ENCODE results near the gene CRISP2. TPM values are rescaled to one million over a fixed set of nuclear protein-coding genes. Genes with fewer than 3 reads are reported as not detected.
"Not testable (repeated sequence)": the region's sequence is repeated elsewhere in the genome, so short reads cannot be mapped to it uniquely, and the experiment has no call there.

Gene CRISP2
- not detected for total RNA-seq

- no peaks in the 10 kb centered on the region for H3K27me3 Mint-ChIP-seq
- no peaks in the 10 kb centered on the region for H3K36me3 Mint-ChIP-seq (ENCODE audit: low read depth)
- no peak within 1 kb of the TSS for H3K27ac Mint-ChIP-seq
- H3K4me1 Mint-ChIP-seq = no peaks in the 10 kb centered on the region
- no peaks in the 10 kb centered on the region for H3K9me3 Mint-ChIP-seq
- POLR2A ChIA-PET = no interaction called here
- CTCF ChIA-PET = no interaction called here
- H3K4me3 Mint-ChIP-seq = no peak within 1 kb of the TSS
- no peak for DNase-seq
Measured at GRCh38 chr6:49713346-49713745, at the start of gene CRISP2. CRISP2 (minus strand) TSS chr6:49713543; CDS start chr6:49709196, 4,347 bp downstream.

- CTCF ChIA-PET = no interaction called here
- H3K27ac Mint-ChIP-seq = no peak within 1 kb of the TSS
- H3K27me3 Mint-ChIP-seq = no peaks in the 10 kb centered on the region
- no peaks in the 10 kb centered on the region for H3K4me1 Mint-ChIP-seq
- H3K9me3 Mint-ChIP-seq = no peaks in the 10 kb centered on the region
- no peak for DNase-seq
- POLR2A ChIA-PET = no interaction called here
- H3K4me3 Mint-ChIP-seq = no peak within 1 kb of the TSS
- no peaks in the 10 kb centered on the region for H3K36me3 Mint-ChIP-seq (ENCODE audit: low read depth)
Measured at GRCh38 chr6:49744259-49744658, 30.9 kb upstream of the CRISP2 start, which contains the start of gene CRISP3. CRISP3 (minus strand) TSS chr6:49744388; CDS start chr6:49744367, 21 bp downstream.

GRCh38 chr6:49743429-49743828, 30.1 kb upstream of the CRISP2 start:
- Mint-ChIP-seq H3K4me3 (no peak overlapping the region), H3K27ac (no peak overlapping the region), H3K36me3 (ENCODE audit: low read depth) (no peaks in the 10 kb centered on the region), H3K27me3 (no peaks in the 10 kb centered on the region), H3K4me1 (no peaks in the 10 kb centered on the region), H3K9me3 (no peaks in the 10 kb centered on the region)
- CTCF ChIA-PET = no interaction called here
- POLR2A ChIA-PET = no interaction called here
- DNase-seq = no peak

- Mint-ChIP-seq H3K4me3 (no peak overlapping the region), H3K36me3 (ENCODE audit: low read depth) (no peaks in the 10 kb centered on the region), H3K27me3 (no peaks in the 10 kb centered on the region), H3K4me1 (no peaks in the 10 kb centered on the region), H3K9me3 (no peaks in the 10 kb centered on the region), H3K27ac (no peak overlapping the region)
- ChIA-PET POLR2A (no interaction called here), CTCF (no interaction called here)
- no peak for DNase-seq
Measured at GRCh38 chr6:49739423-49739822, 26.1 kb upstream of the CRISP2 start.

GRCh38 chr6:49736017-49736508, 22.7 kb upstream of the CRISP2 start:
- Mint-ChIP-seq H3K9me3 (no peaks in the 10 kb centered on the region), H3K27ac (no peak overlapping the region), H3K4me3 (no peak overlapping the region), H3K4me1 (no peaks in the 10 kb centered on the region), H3K27me3 (no peaks in the 10 kb centered on the region), H3K36me3 (ENCODE audit: low read depth) (no peaks in the 10 kb centered on the region)
- ChIA-PET POLR2A (no interaction called here), CTCF (no interaction called here)
- no peak for DNase-seq

- CTCF ChIA-PET = no interaction called here
Measured at GRCh38 chr6:49733680-49734079, 20.3 kb upstream of the CRISP2 start.

GRCh38 chr6:49732781-49733180, 19.4 kb upstream of the CRISP2 start:
- H3K27ac Mint-ChIP-seq = no peak overlapping the region
- DNase-seq = no peak
- H3K9me3 Mint-ChIP-seq = peaks cover 2% of the 10 kb centered on the region
- ChIA-PET POLR2A (no interaction called here), CTCF (no interaction called here)
- H3K4me1 Mint-ChIP-seq = no peaks in the 10 kb centered on the region
- H3K27me3 Mint-ChIP-seq = no peaks in the 10 kb centered on the region
- no peaks in the 10 kb centered on the region for H3K36me3 Mint-ChIP-seq (ENCODE audit: low read depth)
- no peak overlapping the region for H3K4me3 Mint-ChIP-seq

More at GRCh38 chr6:49733680-49734079, 20.3 kb upstream of the CRISP2 start:
- Mint-ChIP-seq H3K27ac (no peak overlapping the region), H3K36me3 (ENCODE audit: low read depth) (no peaks in the 10 kb centered on the region), H3K27me3 (no peaks in the 10 kb centered on the region), H3K4me1 (no peaks in the 10 kb centered on the region), H3K4me3 (no peak overlapping the region), H3K9me3 (peaks cover under 1% of the 10 kb centered on the region)
- POLR2A ChIA-PET = no interaction called here
- no peak for DNase-seq

GRCh38 chr6:49730251-49730650, 16.9 kb upstream of the CRISP2 start:
- Mint-ChIP-seq H3K4me3 (no peak overlapping the region), H3K27me3 (no peaks in the 10 kb centered on the region), H3K4me1 (no peaks in the 10 kb centered on the region), H3K36me3 (ENCODE audit: low read depth) (no peaks in the 10 kb centered on the region), H3K27ac (no peak overlapping the region), H3K9me3 (peaks cover 2% of the 10 kb centered on the region)
- ChIA-PET CTCF (no interaction called here), POLR2A (no interaction called here)
- DNase-seq = no peak

- POLR2A ChIA-PET, CTCF ChIA-PET: not testable (repeated sequence)
Measured at GRCh38 chr6:49723917-49724316, 10.6 kb upstream of the CRISP2 start.

GRCh38 chr6:49721297-49721696, 8.0 kb upstream of the CRISP2 start:
- POLR2A ChIA-PET = no interaction called here
- peaks cover 8% of the 10 kb centered on the region for H3K9me3 Mint-ChIP-seq
- CTCF ChIA-PET = no interaction called here

More at GRCh38 chr6:49723917-49724316, 10.6 kb upstream of the CRISP2 start:
- H3K27me3 Mint-ChIP-seq; H3K27ac Mint-ChIP-seq; H3K4me3 Mint-ChIP-seq; H3K4me1 Mint-ChIP-seq; DNase-seq; H3K9me3 Mint-ChIP-seq; H3K36me3 Mint-ChIP-seq (ENCODE audit: low read depth): not testable (repeated sequence)

GRCh38 chr6:49720372-49720771, 7.0 kb upstream of the CRISP2 start:
- Mint-ChIP-seq H3K27me3 (no peaks in the 10 kb centered on the region), H3K4me1 (no peaks in the 10 kb centered on the region), H3K9me3 (peaks cover 8% of the 10 kb centered on the region), H3K27ac (no peak overlapping the region), H3K4me3 (no peak overlapping the region), H3K36me3 (ENCODE audit: low read depth) (no peaks in the 10 kb centered on the region)
- ChIA-PET CTCF (no interaction called here), POLR2A (no interaction called here)
- no peak for DNase-seq

More at GRCh38 chr6:49721297-49721696, 8.0 kb upstream of the CRISP2 start:
- DNase-seq = no peak
- H3K27ac Mint-ChIP-seq = no peak overlapping the region
- H3K4me3 Mint-ChIP-seq = no peak overlapping the region
- H3K4me1 Mint-ChIP-seq = no peaks in the 10 kb centered on the region
- no peaks in the 10 kb centered on the region for H3K36me3 Mint-ChIP-seq (ENCODE audit: low read depth)
- no peaks in the 10 kb centered on the region for H3K27me3 Mint-ChIP-seq

- POLR2A ChIA-PET = no interaction called here
- peaks cover under 1% of the 10 kb centered on the region for H3K9me3 Mint-ChIP-seq
Measured at GRCh38 chr6:49698478-49698877, 14.9 kb downstream of the CRISP2 start.

GRCh38 chr6:49693512-49693911, 19.8 kb downstream of the CRISP2 start:
- DNase-seq = no peak
- CTCF ChIA-PET = no interaction called here
- H3K4me1 Mint-ChIP-seq = no peaks in the 10 kb centered on the region
- H3K27me3 Mint-ChIP-seq = no peaks in the 10 kb centered on the region
- no peak overlapping the region for H3K27ac Mint-ChIP-seq
- POLR2A ChIA-PET = no interaction called here
- H3K9me3 Mint-ChIP-seq = peaks cover 3% of the 10 kb centered on the region
- no peaks in the 10 kb centered on the region for H3K36me3 Mint-ChIP-seq (ENCODE audit: low read depth)
- H3K4me3 Mint-ChIP-seq = no peak overlapping the region

More at GRCh38 chr6:49698478-49698877, 14.9 kb downstream of the CRISP2 start:
- H3K36me3 Mint-ChIP-seq (ENCODE audit: low read depth) = no peaks in the 10 kb centered on the region
- no peak overlapping the region for H3K27ac Mint-ChIP-seq
- no peak for DNase-seq
- H3K4me1 Mint-ChIP-seq = no peaks in the 10 kb centered on the region
- H3K4me3 Mint-ChIP-seq = no peak overlapping the region
- CTCF ChIA-PET = no interaction called here
- H3K27me3 Mint-ChIP-seq = no peaks in the 10 kb centered on the region

- ChIA-PET CTCF (no interaction called here), POLR2A (no interaction called here)
- no peaks in the 10 kb centered on the region for H3K36me3 Mint-ChIP-seq (ENCODE audit: low read depth)
- H3K4me1 Mint-ChIP-seq = no peaks in the 10 kb centered on the region
- no peaks in the 10 kb centered on the region for H3K27me3 Mint-ChIP-seq
- H3K27ac Mint-ChIP-seq = no peak overlapping the region
- H3K4me3 Mint-ChIP-seq = no peak overlapping the region
- no peak for DNase-seq
- peaks cover 3% of the 10 kb centered on the region for H3K9me3 Mint-ChIP-seq
Measured at GRCh38 chr6:49692534-49692933, 20.8 kb downstream of the CRISP2 start.

Data from activated CD4-positive, alpha-beta memory T cell treated with anti-CD3 and anti-CD28 coated beads, Interleukin-2, amount 10 ng/mL, durations not matched to agents 7 days and 5 days (primary cell).